IMR-90 (cell line): Measurements from ENCODE around the gene NUP210.

ENCODE experiments used
- CHD1 ChIP-seq: IDR thresholded peaks from 2 replicates; pipeline ENCODE4 v1.6.1; 2012; ENCODE audit warnings: low read depth, low read length, improper control_type of control experiment
- CTCF ChIP-seq: conservative IDR thresholded peaks from 2 replicates; pipeline ENCODE4 v1.5.1; 2012; ENCODE audit warnings: mild to moderate bottlenecking, low read depth, low read length, improper control_type of control experiment
- FOS ChIP-seq: fragments of 150-350 bp; IDR thresholded peaks from 2 replicates; pipeline ENCODE4 v1.6.1; 2016; ENCODE audit warnings: low read depth, low read length
- MAZ ChIP-seq: IDR thresholded peaks from 2 replicates; pipeline ENCODE4 v1.6.1; 2012; ENCODE audit warnings: low read depth, mild to moderate bottlenecking, low read length, improper control_type of control experiment, moderate library complexity, borderline replicate concordance
- MXI1 ChIP-seq: IDR thresholded peaks from 2 replicates; pipeline ENCODE4 v1.6.1; 2012; ENCODE audit warnings: low read depth, mild to moderate bottlenecking, low read length, moderate library complexity, borderline replicate concordance
- POLR2A ChIP-seq: IDR thresholded peaks from 2 replicates; pipeline ENCODE4 v1.6.1; 2012; ENCODE audit warnings: mild to moderate bottlenecking, low read depth, low read length
- RCOR1 ChIP-seq: IDR thresholded peaks from 2 replicates; pipeline ENCODE4 v1.6.1; 2012; ENCODE audit warnings: mild to moderate bottlenecking, low read length, improper control_type of control experiment; ENCODE audit not compliant: insufficient replicate concordance

- TF ChIP-seq RCOR1 (no peak), MAZ (no peak), CTCF (no peak), POLR2A (no peak), CHD1 (no peak), MXI1 (no peak), FOS (no peak)
These were observed 100.4 kb downstream of the NUP210 start for GRCh38 chr3:13319564-13320220.
